Superior temporal gyrus (tissue), 1 donor: ENCODE results near the gene NAGK.
"Not testable (repeated sequence)": the region's sequence is repeated elsewhere in the genome, so short reads cannot be mapped to it uniquely, and the experiment has no call there.

Experiments
- DNase-seq: peaks from one replicate; pipeline ENCODE4 v3.0.0-alpha.2; 2016; ENCODE audit errors: extremely low spot score

NAGK gene

DNA sequence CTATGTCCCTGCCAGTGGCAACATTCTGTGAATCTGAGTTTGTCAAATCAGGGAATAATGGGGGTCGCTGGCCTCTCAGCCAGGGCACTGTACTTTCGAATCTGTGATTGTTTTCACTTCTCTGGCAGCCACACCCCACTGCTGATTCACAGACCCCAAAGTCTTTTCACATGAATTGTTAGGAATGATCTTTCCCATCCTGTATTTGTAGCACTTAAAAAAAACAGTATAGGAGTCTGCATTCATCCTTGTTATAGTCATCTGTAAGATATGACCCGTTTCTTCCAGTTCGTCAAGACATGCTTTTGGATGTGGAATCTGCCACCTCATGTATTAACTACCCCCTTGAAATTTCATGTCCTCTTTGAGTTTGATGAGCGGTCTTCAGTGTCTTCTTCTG lies 928 bp downstream of the NAGK start:
- no peak for DNase-seq

DNA sequence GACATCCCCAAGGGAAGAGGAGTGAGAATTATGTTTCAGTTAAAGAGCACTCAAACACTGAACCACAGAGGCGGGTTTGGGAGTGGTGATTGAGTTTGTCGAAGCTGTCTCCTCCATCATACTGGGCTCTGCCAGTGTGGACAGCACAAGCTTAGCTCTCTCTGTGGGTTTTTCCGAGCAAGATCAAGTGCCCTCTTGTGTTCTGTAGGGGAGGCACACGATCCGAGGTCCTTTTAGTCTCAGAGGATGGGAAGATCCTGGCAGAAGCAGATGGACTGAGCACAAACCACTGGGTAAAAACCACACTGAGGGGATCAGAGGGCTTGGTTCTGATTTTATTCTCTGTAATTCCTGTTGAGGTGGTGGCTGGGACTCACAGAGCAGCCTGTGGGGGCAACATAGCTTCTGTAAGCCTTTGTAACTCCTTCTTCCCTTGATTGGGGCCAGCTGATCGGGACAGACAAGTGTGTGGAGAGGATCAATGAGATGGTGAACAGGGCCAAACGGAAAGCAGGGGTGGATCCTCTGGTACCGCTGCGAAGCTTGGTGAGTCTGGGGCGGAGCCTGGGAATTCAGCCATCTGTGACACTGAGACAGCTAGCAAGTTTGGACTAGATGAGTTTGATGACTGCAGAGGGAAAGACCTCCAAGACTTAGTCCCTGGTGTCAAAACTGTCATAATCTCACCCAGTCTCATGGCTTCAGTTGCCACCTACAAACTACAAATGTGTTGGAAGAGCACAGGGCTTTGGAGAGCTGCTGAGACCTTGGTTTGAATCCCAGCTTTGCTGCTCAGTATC lies 2.0 kb downstream of the NAGK start:
- DNase-seq: peak; percentile 51

DNA sequence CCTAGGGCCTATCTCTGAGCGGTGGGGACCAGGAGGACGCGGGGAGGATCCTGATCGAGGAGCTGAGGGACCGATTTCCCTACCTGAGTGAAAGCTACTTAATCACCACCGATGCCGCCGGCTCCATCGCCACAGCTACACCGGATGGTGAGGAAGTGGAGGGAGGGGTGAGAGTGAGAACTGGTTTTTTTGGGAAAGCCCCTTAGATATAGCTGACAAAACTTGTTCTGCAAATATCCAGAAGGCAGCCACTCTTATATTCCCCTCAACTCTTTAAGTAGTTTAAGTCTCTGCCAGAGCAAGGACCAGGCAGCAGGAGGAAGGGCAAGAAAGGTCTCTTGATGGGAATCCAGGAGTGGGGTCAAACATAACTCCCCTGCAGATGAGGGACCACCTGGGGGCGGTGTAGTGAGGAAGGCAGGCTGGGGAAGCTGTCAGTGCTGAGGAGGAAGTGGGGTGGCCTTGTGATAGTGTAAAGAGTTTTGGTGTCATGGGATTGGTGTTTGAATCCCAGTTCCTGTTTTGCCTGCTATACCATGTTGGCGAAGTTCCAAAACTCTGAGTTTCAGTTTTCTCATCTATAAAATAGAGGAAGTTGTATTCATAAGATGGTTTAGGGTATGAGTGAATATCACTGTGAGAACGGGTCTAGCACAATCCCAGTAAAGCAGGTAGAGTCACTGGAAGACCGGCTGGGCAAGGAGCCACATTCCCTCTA lies 3.4 kb downstream of the NAGK start:
- peak; percentile 45 for DNase-seq

DNA sequence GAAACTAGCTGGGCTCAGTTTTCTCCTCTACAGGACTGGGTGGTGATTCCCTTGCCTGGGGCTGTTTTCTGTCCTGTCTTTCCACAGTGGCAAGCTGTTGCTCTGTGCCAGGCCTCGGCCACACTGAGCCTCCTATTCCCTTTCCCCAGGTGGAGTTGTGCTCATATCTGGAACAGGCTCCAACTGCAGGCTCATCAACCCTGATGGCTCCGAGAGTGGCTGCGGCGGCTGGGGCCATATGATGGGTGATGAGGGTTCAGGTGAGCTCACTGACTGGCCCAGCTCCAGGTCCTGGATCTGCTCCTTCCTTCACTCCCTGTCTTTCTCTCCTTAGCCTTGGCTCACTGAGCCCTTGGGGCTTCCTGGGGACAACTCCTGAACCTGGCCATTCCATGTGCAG lies 4.0 kb downstream of the NAGK start:
- no peak for DNase-seq

DNA sequence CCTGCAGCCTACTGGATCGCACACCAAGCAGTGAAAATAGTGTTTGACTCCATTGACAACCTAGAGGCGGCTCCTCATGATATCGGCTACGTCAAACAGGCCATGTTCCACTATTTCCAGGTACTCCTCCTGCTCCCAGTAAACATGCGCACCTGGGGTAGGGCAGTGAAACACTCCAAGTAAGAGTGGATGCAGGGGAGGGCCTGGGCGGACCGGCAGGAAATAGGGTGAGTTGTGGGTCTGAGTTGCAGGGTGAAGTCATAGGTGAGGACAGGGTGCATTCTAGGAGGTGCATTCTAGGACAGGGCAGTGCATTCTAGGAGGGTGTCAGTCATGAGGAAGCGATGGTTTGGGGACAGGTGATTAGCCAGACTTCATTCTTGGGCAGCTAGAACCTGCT lies 5.0 kb downstream of the NAGK start:
- DNase-seq: no peak

DNA sequence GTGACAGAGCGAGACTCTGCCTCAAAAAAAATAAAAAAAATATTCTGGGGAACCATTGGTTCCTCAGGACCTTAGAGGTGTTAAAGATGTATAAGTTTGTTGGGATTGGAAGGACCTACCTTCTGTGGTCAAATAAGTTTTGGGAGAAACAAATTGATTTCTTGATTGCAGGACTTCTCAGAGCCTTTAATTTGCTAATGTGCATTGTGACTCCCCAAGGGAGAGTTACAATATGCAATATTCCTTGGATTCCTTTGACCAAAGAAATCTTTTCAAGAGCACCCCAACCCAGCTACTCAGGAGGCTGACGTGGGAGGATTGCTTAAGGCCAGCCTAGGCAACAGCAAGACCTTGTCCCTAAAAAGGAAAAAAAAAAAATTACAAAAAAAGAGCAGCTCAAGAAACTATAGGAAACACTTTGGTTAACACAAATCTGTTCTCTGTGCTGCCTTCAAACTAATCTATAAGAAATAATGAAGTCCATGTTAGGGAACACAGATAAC lies 6.5 kb downstream of the NAGK start:
- DNase-seq: no peak

DNA sequence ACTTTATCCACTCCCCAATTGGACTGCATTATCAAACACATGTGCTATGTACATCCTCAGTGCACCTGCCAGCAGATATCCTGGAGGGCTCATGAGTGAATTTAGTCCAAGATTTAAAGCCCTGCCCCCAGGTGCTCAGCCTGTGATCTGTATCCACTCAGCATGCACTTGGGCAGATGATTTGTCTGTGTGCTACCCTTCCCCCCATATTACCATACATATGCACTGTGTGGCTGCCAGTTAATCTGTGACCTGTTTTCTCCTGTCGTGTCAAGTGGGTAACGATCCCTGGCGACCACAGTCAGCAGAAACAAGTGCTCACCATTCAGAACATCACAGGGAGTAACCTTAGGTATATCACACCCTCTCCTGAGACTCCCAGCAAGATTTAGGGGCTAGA lies 10.2 kb downstream of the NAGK start:
- DNase-seq: no peak

DNA sequence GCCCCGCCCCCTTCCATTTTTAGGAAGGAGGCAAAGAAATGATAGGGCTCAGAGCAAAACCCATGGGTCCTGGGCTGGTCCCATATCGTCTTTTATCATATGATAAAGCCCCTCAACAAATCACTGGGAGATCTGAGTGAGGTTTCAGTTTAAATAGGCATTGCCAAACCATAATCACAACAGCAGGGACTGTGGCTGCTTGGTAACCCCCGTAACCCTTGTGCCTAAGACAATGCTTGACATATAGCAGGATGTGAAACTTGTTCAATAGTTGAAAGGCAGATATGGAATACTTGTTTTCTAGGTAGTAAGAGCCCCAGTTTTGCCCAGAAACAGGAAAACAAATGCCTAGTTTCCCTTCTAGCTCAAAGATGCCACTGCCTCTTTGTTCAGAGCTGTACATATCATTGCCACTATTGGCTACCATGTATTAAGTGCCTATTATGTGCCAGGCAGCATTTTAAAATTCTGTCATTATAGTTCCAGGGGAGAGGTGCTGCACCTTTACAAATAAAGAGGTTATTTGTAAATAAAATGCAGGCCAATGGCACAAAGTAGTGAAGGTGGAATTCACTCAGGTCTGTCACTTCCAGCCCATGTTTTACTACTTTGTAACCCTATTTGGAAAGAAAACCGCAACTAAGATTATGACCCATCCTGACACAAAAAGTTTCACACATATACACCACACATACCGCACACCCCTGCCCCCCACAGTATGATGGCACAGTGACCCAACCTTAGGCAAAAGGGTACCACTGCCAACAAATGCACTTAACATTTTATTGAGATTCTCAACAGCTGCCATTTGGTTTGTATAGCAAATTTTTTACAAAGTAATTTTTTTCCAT lies 14.2 kb downstream of the NAGK start:
- DNase-seq: no peak

DNA sequence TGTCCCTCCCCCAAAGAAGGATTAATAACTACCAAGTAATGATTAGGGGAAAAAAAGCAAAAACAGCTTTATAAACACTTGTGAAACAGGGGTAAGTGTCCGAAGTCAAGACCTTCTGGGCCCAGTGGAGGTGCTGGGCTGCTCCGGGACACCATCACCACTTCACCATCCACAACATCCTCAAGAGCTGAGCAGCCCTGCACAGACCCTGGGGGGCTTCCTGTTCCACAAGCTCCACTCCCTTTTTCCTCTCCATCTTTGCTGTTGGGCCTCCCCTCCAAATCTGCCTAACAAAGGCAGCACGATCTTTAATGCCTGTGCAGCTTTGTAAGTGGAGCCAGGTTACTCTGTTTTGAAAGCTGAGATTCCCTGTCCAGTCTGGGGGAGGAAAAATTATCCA lies 14.8 kb downstream of the NAGK start:
- DNase-seq: not testable (repeated sequence)

DNA sequence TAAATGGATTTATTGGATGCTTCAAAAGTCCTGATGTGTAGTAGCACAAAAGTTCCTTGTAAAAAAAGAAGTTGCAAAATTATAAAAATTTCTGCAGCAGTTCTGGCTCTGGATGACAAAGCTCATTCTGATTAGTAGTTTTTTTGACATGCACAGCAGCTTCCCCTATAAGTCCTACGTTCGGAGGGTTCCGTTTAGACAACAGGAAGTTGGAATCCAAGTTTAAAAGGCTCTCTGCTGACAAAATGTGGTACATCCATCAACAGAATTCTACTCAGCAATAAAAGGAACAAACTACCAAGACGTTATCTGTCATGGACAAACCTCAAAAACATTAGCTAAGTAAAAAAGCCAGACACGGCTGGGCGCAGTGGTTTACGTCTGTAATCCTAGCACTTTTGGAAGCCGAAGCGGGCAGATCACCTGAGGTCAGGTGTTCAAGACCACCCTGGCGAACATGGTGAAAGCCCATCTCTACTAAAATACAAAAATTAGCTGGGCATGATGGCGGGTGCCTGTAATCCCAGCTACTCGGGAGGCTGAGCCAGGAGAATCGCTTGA lies 15.4 kb downstream of the NAGK start:
- not testable (repeated sequence) for DNase-seq

DNA sequence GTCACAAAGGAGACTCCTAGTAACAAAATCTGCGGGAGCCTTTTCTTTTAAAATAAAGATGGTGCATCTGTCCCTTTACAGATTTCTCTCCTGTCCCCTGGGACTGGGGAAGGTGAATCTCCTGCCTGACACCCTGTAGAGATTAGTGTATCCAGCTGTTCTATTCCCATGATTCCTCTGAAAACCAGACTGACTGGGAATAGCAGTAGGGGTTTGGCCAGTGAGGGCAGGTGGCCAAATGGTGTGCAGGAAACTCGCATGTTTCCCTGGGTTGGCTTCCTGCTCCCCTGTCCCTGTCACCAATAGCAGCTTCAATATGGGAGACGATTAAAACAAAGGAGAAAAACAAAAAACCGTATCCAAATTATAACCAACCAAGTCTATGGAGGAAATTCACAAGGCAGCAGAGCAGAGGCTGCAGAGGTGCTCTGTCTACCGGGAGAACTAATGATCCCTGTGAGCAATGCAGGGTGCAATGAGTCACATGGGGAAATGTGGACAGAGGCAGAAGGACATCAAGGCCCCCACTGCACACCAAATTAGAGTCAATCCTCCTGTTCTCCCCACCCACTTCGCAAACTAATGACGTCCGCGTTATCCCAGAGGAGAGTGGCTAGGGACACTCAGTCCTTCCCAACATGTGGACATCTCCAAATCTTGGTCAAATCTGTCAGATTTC lies 17.0 kb downstream of the NAGK start:
- DNase-seq: not testable (repeated sequence)

DNA sequence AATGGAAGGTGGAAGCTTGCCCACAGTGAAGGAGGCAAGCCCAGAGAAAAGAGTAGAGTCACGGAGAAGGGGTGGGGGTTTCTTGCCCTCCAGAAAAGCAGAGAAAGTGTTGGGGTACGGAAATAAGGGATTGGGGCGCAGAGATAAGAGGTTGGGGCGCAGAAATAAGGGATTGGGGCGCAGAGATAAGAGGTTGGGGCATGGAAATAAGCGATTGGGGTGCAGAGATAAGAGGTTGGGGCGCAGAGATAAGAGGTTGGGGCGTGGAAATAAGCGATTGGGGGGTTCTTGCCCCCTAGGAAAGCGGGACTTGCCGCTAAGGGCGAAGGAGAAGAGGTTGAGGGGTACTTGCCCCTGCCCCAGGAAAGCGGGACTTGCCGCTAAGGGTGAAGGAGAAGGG lies 21.0 kb downstream of the NAGK start:
- DNase-seq: not testable (repeated sequence)

DNA sequence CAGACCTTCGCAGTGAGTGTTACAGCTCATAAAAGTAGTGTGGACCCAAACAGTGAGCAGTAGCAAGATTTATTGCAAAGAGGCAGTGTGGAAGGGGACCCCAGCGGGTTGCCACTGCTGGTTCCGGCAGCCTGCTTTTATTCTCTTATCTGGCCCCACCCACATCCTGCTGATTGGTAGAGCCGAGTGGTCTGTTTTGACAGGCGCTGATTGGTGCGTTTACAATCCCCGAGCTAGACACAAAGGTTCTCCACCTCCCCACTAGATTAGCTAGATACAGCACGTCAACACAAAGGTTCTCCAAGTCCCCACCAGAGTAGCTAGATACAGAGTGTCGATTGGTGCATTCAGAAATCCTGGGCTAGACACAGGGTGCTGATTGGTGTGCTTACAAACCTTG lies 23.4 kb downstream of the NAGK start:
- not testable (repeated sequence) for DNase-seq

DNA sequence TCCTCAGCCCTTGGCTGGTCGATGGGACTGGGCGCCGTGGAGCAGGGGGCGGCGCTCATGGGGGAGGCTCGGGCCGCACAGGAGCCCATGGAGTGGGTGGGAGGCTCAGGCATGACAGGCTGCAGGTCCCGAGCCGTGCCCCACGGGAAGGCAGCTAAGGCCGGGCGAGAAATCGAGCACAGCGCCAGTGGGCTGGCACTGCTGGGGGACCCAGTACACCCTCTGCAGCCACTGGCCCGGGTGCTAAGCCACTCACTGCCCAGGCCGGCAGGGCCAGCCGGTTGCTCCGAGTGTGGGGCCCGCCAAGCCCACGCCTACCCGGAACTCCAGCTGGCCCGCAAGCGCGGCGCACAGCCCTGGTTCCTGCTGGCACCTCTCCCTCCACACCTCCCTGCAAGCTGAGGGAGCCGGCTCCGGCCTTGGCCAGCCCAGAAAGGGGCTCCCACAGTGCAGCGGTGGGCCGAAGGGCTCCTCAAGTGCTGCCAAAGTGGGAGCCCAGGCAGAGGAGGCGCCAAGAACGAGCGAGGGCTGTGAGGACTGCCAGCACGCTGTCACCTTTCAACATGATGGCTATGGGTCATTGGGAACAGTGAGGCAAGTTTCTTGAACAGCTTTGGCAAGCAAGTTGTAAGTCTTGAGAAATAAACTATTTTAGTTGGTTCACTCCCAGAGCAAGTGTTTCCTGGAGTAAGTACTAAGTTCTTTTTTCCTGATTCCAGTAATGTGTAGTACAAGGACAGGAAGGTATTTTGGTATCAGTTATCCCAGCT lies 24.2 kb downstream of the NAGK start:
- DNase-seq: not testable (repeated sequence)

DNA sequence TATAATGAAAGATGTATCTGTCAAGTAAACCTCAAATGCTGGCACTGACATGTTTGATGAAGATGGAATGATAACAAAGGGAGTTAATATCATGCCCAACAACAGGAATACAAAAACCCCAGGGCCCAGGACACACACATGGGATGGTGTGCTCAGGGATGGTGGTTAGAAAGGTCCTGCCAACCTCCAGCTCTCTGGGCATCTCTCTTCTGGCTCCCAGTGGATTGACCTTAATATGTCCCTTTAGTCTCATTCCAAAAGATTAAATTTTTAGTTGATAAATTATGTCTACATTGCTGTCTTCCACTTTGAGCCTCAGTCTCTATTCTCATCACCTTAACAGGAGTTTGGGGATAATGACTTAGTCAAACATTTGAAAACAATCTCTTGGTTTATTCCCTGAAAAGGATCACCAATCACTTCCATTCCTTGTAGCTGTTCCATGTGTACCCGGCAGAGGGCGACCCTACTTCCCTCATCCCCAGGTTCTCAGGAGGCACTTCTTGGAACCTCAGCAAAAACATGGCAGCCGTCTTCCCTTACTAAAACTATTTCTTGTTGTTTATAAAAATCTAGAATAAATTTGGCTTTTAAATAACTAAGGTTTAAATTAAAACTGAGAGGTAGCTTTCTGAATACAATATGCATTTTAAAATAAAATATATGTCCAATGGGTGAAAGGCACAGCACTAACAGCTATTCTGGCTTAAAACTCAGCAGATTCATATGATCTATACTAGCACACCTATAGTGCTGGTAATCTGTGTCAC lies 31.9 kb downstream of the NAGK start:
- peak; percentile 25 for DNase-seq

DNA sequence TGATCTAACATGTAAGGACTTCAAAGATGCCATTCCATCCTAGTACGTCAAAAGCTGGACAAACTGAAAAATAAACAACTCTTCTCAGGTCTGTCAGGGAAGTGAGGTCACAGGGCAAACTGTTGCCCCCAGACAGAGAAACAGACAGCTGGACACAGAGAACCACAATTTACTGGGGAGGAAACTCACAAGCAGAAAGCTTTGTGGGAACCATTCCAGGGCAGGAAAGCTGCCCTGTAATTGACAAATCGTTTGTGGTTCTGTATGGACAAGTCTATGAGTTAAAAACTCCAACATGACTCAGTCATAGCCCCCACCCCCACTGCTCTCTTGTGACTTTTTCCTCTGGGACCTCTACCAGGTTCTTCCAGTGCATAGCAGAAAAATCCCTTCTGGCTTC lies 33.2 kb downstream of the NAGK start:
- DNase-seq: no peak

DNA sequence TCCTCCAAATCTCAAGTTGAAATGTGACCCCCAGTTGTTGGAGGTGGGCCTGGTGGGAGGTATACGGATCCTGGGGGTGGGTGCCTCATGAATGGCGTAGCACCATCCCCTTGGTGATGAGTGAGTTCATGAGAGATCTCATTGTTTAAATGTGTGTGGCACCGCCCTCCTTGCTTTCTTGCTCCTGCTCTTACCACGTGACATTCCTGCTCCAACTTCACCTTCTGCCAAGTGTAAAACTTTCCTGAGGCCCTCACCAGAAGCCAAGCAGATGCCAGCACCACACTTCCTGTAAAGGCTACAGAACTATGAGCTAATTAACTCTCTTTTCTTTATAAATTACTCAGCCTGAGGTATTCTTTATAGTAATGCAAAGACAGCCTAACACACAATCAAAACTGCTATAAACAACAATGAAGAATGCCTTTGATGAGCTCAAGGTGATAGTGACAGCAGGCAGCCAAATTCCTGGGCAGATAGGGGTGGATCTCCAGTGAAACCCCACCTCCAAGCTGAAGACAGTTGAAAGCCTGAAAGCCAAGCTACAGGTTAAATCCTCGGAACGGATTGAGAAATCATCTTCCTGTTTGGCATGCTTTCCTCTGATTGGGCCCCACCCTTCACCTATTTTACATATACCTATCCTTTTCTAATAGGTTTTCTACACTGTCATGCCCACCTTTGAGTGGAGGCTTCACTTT lies 34.7 kb downstream of the NAGK start:
- DNase-seq: no peak

DNA sequence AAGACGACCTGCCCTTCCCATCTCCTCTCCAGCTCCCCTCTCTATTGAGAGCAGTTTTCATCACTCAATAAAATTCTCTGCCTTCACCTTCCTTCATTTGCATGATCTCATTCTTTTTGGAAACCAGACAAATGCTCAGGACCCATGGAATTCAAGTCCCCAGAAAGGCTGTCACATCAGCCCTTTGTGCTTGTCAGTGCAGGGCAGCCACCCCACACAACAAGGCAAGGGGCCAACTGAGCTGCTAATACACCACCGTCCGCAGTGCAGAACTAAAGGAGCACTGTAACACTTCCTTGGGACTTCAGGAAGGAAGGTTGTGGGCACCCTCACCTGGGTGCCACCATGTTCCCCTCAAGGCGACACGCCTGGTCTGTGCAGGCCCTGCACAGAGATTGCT lies 35.4 kb downstream of the NAGK start:
- no peak for DNase-seq

DNA sequence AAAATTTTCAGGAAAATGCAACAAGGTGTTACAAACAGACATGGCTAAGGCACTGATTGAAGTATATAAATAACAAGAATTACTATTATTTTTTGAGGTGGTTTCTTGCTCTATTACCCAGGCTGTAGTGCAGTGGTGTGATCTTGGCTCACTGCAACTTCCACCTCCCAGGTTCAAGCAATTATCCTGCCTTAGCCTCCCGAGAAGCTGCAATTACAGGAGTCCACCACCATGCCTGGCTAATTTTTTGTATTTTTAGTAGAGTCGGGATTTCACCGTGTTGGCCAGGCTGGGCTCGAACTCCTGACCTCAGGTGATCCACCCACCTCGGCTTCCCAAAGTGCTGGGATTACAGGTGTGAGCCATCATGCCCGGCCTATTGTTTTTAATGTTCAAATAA lies 38.0 kb downstream of the NAGK start:
- DNase-seq: not testable (repeated sequence)
